Spleen (tissue), 11 donors: ENCODE data around the gene FANCE. TPM values are rescaled to one million over a fixed set of nuclear protein-coding genes. Genes with fewer than 3 reads are reported as not detected.
"Not testable (repeated sequence)": the region's sequence is repeated elsewhere in the genome, so short reads cannot be mapped to it uniquely, and the experiment has no call there.

Source experiments
- DNase-seq: peaks from one replicate; pipeline ENCODE4 v3.0.0-alpha.2; 2020
- H3K27ac ChIP-seq, 8 donors: fragments of 200-600 bp; sonication (generic) in 7 of 8; 1 replicate in 4 of 8; 2 replicates in 4 of 8; pipeline versions ENCODE4 v1.5.0 to v1.8.0; 2016 to 2021; ENCODE audit warnings: inconsistent platforms in 4 of 8, mild to moderate bottlenecking in 4 of 8, moderate library complexity in 1 of 8
- H3K27me3 ChIP-seq, 7 donors: fragments of 200-600 bp; sonication (generic) in 6 of 7; replicated peaks in 1 of 7; 1 replicate in 4 of 7; 2 replicates in 3 of 7; pipeline versions ENCODE4 v1.5.0 to v1.8.0; 2016 to 2021; ENCODE audit warnings: inconsistent platforms in 3 of 7, mild to moderate bottlenecking in 1 of 7
- H3K36me3 ChIP-seq, 6 donors: fragments of 200-600 bp; sonication (generic) in 5 of 6; 1 replicate in 4 of 6; 2 replicates in 2 of 6; pipeline versions ENCODE4 v1.5.0 to v1.8.0; 2016 to 2021; ENCODE audit warnings: inconsistent platforms in 2 of 6
- H3K4me1 ChIP-seq, 6 donors: fragments of 200-600 bp; sonication (generic) in 5 of 6; 1 replicate in 3 of 6; 2 replicates in 3 of 6; pipeline versions ENCODE4 v1.5.0 to v1.8.0; 2016 to 2021; ENCODE audit warnings: inconsistent platforms in 3 of 6
- H3K4me3 ChIP-seq, 8 donors: fragments of 200-600 bp; sonication (generic) in 7 of 8; 1 replicate in 4 of 8; 2 replicates in 4 of 8; pipeline versions ENCODE4 v1.5.0 to v1.8.0; 2016 to 2021; ENCODE audit warnings: inconsistent platforms in 4 of 8, mild to moderate bottlenecking in 4 of 8, moderate library complexity in 2 of 8
- H3K9me3 ChIP-seq, 8 donors: fragments of 200-600 bp; sonication (generic) in 7 of 8; 1 replicate in 4 of 8; 2 replicates in 4 of 8; pipeline versions ENCODE4 v1.5.0 to v1.8.0; 2016 to 2021; ENCODE audit warnings: inconsistent platforms in 4 of 8
- POLR2A ChIP-seq, 3 donors: fragments of 450-650 bp; IDR thresholded peaks; one replicate each; pipeline ENCODE4 v1.5.1; 2017; ENCODE audit warnings: antibody characterized with exemption in 3 of 3, mild to moderate bottlenecking in 1 of 3
- POLR2AphosphoS5 ChIP-seq, 3 donors: sonication (generic); formaldehyde crosslinking; IDR thresholded peaks; one replicate each; pipeline ENCODE4 v1.5.1; 2017; ENCODE audit warnings: antibody characterized with exemption in 3 of 3
- WGBS, 5 donors: extraction: QIAGEN DNeasy Blood & Tissue Kit in 3 of 5; methylation state at CpG; one replicate each; pipeline versions ENCODE4 v1.1.5 to v1.1.7; 2013 to 2018; 5-methylcytosine and 5-hydroxymethylcytosine counted together
- intact Hi-C: fragments of 100-400 bp; cut with DNase I; formaldehyde crosslinking; loops from one replicate; pipeline ENCODE4 v1.15.0; 2023; ENCODE audit warnings: low total_unique reads
- polyA plus RNA-seq, 3 donors: library from polyadenylated mRNA; stranded (reverse); fragments of 200-250 nt; gene quantifications; one replicate each; pipeline ENCODE4 v1.2.1, GENCODE V29; 2013
- total RNA-seq, 7 donors: library from RNA; depleted of rRNA in 3 of 7; stranded (reverse); fragments of >200 nt in 3 of 7; fragmentation: NEBNext Ultra II Directional in 4 of 7; extraction: Animal tissue kit (Norgen Biotek cat#: 25700) in 4 of 7; gene quantifications; one replicate each; pipeline versions ENCODE4 v1.1.0 to v1.2.1, GENCODE V29; 2016 to 2021
- TF ChIP-seq, protein P1 (sequence below), 11 experiments: fragments of 200-600 bp in 7 of 11; fragments of 450-650 bp in 4 of 11; sonication (generic) in 4 of 11; IDR thresholded peaks in 8 of 11; conservative IDR thresholded peaks in 3 of 11; 1 replicate in 7 of 11; 2 replicates in 4 of 11; pipeline versions ENCODE4 v1.4.0 to v1.8.0; 2016 to 2021; ENCODE audit warnings: antibody characterized with exemption in 11 of 11, inconsistent platforms in 4 of 11, mild to moderate bottlenecking in 1 of 11
- donor health status: healthy with polysubstance abuse.
- donor health status: DM: no; HTN: no; CAD: no; lungs with moderate emphysema.
- donor health status: DM: no; HTN: no; CAD: no.
- donor health status: Bipolar disorder and iron deficiency.
- donor health status: healthy.
- donor health status: DM: no; HTN: no; CAD: no.
- donor health status: DM: yes; HTN: yes; CAD: no.

The FANCE gene
- total and polyA plus RNA-seq, 10 donors, result 2.9 to 5.8 (median 4.2) TPM

DNA sequence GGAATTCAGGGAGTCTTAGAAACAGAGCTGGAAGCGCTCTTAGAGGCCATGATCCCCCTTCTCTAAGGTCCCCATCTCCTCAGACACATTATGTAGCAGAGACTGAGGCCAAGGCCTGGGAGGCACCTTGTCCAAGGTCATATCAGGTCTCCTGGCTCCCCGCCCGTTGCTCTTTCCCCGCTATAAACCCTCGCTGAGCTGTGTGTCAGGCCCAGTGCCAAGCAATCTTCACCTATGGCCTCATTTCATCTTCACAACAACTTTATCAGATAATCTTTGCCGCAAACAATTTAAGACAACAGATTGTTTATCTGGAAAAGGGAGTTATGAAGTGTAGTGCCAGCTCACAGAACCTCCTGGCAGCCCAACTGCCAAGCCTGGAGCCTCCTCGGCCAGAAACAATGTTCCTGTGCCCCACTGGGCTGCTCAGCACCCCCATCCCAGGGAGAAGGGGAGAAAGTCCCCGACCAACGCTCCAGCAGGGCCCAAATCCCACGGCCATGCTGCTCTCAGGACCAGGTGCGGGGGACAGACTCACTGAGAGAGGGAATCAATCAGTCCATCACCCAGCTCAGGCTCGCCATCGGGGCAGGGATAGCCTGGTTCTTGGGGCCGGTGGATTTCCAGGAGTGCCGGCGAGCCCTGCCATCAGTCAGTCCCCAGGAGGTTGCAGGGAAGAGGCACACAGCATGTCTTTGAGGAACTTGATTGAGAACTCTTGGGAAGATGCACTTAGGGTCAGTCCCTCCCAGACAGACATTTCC, 16.9 kb upstream of the FANCE start:
- 86 to 92% (median 88%) methylated on average over 12 to 16 of the region's 16 CpGs for WGBS, 5 donors
- TF ChIP-seq POLR2A (IDR thresholded peaks at IDR 0.05) (no peak), POLR2AphosphoS5 (IDR thresholded peaks at IDR 0.05) (no peak)
- TF ChIP-seq, protein P1, sequence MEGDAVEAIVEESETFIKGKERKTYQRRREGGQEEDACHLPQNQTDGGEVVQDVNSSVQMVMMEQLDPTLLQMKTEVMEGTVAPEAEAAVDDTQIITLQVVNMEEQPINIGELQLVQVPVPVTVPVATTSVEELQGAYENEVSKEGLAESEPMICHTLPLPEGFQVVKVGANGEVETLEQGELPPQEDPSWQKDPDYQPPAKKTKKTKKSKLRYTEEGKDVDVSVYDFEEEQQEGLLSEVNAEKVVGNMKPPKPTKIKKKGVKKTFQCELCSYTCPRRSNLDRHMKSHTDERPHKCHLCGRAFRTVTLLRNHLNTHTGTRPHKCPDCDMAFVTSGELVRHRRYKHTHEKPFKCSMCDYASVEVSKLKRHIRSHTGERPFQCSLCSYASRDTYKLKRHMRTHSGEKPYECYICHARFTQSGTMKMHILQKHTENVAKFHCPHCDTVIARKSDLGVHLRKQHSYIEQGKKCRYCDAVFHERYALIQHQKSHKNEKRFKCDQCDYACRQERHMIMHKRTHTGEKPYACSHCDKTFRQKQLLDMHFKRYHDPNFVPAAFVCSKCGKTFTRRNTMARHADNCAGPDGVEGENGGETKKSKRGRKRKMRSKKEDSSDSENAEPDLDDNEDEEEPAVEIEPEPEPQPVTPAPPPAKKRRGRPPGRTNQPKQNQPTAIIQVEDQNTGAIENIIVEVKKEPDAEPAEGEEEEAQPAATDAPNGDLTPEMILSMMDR (IDR thresholded peaks at IDR 0.05 in 8 of 11, conservative IDR thresholded peaks at IDR 0.05 in 3 of 11), result no peak
- H3K36me3 ChIP-seq, result no peaks in the 10 kb centered on the region
- H3K9me3 ChIP-seq, result peaks cover 0 to 8% (median 3%) of the 10 kb centered on the region in 8 donors
- no peak for DNase-seq
- H3K4me1 ChIP-seq, result no peaks in the 10 kb centered on the region
- no peak overlapping the region for H3K4me3 ChIP-seq
- H3K27me3 ChIP-seq, result no peaks in the 10 kb centered on the region
- no peak overlapping the region for H3K27ac ChIP-seq
- intact Hi-C loops, result no loop called here

GRCh38 chr6:35436071-35436857, 15.9 kb upstream of the FANCE start:
- no peak for DNase-seq
- H3K27ac ChIP-seq, result no peak overlapping the region
- WGBS, 5 donors, result 80 to 93% (median 86%) methylated on average over 5 to 8 of the region's 8 CpGs
- no peaks in the 10 kb centered on the region for H3K27me3 ChIP-seq
- TF ChIP-seq, protein P1 (IDR thresholded peaks at IDR 0.05 in 8 of 11, conservative IDR thresholded peaks at IDR 0.05 in 3 of 11), result no peak
- TF ChIP-seq POLR2A (IDR thresholded peaks at IDR 0.05) (no peak), POLR2AphosphoS5 (IDR thresholded peaks at IDR 0.05) (no peak)
- H3K4me3 ChIP-seq, result no peak overlapping the region
- no peaks in the 10 kb centered on the region for H3K4me1 ChIP-seq
- intact Hi-C loops, result no loop called here
- no peaks in the 10 kb centered on the region for H3K9me3 ChIP-seq
- no peaks in the 10 kb centered on the region for H3K36me3 ChIP-seq

DNA sequence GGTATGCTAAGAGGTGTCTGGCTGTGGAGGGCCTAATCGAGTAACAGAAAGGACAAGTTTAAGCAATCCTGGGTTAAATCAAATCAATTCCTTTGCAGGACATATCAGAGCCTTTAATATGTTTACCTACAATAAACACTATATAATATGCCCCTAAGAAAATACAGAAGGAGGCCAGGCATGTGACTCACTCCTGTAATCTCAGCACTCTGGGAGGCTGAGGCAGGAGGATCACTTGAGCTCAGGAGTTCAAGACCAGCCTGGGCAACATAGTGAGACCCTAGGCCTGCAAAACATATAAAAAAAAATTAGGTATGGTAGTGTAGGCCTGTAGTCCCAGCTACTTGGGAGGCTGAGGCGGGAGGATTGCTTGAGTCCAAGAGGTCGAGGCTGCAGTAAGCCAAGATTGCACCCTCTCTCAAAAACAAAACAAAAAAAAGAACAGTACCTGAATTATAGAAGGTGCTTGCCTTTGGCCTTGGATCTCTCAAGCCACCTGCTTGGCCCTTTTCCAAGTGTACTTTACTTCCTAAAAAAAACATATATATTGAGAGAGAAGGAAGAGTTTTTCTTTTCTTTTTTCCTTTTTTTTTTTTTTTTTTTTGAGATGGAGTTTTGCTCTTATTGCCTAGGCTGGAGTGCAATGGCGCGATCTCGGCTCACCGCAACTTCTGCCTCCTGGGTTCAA, 13.6 kb upstream of the FANCE start:
- H3K27me3 ChIP-seq, DNase-seq, H3K4me3 ChIP-seq, H3K36me3 ChIP-seq, intact Hi-C loops, H3K4me1 ChIP-seq, H3K9me3 ChIP-seq, H3K27ac ChIP-seq: not testable (repeated sequence)
- 94 to 96% (median 95%) methylated on average over 7 of the region's 7 CpGs for WGBS, 5 donors

DNA sequence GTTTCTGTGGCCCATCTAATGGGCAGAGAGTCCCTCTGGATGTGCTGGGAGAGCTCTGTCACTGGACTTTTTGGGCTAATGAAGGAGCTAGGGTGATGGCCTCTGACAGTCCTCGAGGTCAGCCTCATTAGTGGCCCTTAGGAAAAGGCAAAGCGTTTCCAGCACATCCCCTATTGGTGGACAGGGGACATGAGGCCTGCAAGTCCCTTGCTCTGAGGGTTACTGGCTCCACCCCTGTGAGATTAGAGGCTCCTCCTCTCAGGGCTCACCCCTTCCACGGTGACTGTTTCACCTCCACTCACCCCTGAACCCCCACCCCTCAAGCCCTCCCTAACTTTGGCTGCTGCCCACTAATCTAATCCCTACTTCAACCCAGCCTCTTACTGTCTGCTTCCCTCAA, 12.8 kb upstream of the FANCE start:
- Histone ChIP-seq H3K36me3 (no peaks in the 10 kb centered on the region), H3K4me1 (no peaks in the 10 kb centered on the region), H3K27me3 (no peaks in the 10 kb centered on the region), H3K9me3 (no peaks in the 10 kb centered on the region), H3K4me3 (no peak overlapping the region), H3K27ac (no peak overlapping the region)
- 42 to 64% (median 55%) methylated on average over 3 of the region's 3 CpGs for WGBS, 5 donors
- no peak for DNase-seq
- TF ChIP-seq, protein P1 (IDR thresholded peaks at IDR 0.05 in 8 of 11, conservative IDR thresholded peaks at IDR 0.05 in 3 of 11), result no peak
- intact Hi-C loops, result no loop called here
